ENCODE data around the gene ACRV1. TPM values are rescaled to one million over a fixed set of nuclear protein-coding genes. Genes with fewer than 3 reads are reported as not detected.

Gene ACRV1
- total and polyA plus RNA-seq, 8 donors: not detected

DNA sequence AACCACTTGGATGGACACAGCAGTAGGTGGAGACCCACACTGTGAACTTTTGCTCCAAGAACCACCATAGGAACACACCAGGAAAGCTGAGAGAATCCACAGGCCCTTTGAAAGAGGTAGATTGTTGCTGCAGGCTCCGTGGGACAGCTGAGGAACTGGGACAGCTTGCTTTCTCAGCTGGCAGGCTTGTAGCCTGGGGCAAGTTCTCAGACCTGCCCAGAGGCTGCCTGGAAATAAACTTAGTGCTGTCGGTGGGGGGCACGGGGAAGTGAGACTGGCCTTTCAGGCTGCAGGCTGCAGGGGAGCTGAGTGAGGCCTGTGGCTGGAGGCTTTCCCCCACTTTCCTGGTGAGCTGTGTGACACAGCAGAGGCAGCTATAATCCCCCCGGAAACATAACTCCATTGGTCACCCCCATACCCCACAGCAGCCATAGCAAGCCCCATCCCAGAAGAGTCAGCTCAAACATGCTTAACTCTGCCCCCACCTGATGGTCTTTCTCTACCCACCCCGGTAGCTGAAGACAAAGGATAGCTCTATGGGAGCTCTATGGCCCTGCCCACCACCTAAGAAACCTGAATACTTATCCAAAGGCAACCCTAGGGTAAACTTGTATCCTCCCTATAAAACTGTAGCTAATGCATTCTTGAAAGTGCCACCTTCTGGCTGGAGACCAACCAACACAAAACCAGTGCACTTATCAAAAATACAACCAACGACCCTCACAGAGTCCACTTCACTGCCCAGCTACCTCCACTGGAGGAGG is 21.4 kb upstream of the ACRV1 start:
- DNase-seq: no peak
- ATAC-seq: no peak
- WGBS, 2 donors: 35 to 38% methylated on average over 6 of the region's 6 CpGs
- FAIRE-seq: no peak
- TF ChIP-seq, protein P1, sequence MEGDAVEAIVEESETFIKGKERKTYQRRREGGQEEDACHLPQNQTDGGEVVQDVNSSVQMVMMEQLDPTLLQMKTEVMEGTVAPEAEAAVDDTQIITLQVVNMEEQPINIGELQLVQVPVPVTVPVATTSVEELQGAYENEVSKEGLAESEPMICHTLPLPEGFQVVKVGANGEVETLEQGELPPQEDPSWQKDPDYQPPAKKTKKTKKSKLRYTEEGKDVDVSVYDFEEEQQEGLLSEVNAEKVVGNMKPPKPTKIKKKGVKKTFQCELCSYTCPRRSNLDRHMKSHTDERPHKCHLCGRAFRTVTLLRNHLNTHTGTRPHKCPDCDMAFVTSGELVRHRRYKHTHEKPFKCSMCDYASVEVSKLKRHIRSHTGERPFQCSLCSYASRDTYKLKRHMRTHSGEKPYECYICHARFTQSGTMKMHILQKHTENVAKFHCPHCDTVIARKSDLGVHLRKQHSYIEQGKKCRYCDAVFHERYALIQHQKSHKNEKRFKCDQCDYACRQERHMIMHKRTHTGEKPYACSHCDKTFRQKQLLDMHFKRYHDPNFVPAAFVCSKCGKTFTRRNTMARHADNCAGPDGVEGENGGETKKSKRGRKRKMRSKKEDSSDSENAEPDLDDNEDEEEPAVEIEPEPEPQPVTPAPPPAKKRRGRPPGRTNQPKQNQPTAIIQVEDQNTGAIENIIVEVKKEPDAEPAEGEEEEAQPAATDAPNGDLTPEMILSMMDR (IDR thresholded peaks at IDR 0.05): no peak
- H3K9me3 ChIP-seq: no peaks in the 10 kb centered on the region
- intact Hi-C loops (cut with DNase I): no loop called here
- H3K27me3 ChIP-seq: no peaks in the 10 kb centered on the region
- H3K36me3 ChIP-seq: no peaks in the 10 kb centered on the region
- H3K4me3 ChIP-seq: no peak overlapping the region
- no peaks in the 10 kb centered on the region for H3K4me1 ChIP-seq
- H3K27ac ChIP-seq: no peak overlapping the region

DNA sequence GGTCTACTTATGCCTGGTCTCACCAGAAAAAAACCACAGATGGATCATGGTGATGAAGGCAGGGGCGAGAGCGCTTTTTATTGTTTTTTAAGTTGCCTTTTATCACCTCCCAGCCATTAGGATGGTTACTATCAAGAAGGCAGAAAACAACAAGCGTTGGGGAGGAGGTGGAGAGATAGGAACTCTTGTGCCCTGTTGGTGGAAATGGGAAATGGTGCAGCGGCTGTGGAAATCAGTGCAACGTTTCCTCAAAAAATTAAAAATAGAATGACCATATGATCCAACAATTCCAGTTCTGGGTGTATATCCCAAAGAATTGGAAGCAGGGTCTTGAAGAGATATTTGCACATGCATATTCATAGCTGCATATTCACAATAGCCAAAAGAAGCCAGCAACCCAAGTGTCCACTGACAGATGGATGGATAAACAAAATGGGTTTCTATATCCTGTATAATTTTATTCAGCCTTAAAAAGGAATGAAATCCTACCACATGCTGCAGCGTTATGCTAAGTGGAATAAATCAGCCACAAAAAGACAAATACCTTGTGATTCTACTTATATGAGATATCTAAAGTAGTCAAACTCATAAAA is 20.5 kb upstream of the ACRV1 start:
- ATAC-seq: no peak
- H3K36me3 ChIP-seq: no peaks in the 10 kb centered on the region

DNA sequence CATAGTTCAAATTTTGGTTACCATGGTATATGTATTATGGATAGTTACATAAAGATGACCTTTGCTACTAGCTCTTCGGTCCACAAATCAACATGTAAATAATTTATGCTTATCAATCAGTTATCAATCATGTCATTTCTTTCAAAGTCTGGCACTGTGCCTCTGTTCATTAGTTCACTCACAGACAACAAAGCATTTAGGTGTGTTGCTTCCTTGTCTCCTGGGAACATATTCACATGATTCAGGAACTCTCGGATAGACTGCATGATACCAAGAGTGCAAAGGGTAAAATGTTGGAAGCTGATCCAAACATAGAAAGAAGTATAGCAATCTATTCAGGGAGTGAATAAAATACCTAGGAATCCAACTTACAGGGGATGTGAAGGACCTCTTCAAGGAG is 14.3 kb upstream of the ACRV1 start:
- intact Hi-C loops (cut with DNase I): no loop called here
- no peak for DNase-seq
- FAIRE-seq: no peak
- Histone ChIP-seq H3K4me3 (no peak overlapping the region), H3K27me3 (no peaks in the 10 kb centered on the region), H3K9me3 (no peaks in the 10 kb centered on the region), H3K36me3 (no peaks in the 10 kb centered on the region), H3K4me1 (no peaks in the 10 kb centered on the region), H3K27ac (no peak overlapping the region)
- WGBS, 2 donors: 21% methylated on average over 2 of the region's 2 CpGs
- no peak for ATAC-seq
- TF ChIP-seq, protein P1 (IDR thresholded peaks at IDR 0.05): no peak

More for the DNA sequence above, 20.5 kb upstream of the ACRV1 start:
- DNase-seq (no peak), FAIRE-seq (no peak)
- H3K9me3 ChIP-seq: no peaks in the 10 kb centered on the region
- TF ChIP-seq, protein P1 (IDR thresholded peaks at IDR 0.05): no peak
- WGBS, 2 donors: 63 to 78% methylated on average over 6 of the region's 6 CpGs
- no peaks in the 10 kb centered on the region for H3K27me3 ChIP-seq
- H3K27ac ChIP-seq: no peak overlapping the region
- intact Hi-C loops (cut with DNase I): no loop called here
- H3K4me1 ChIP-seq: no peaks in the 10 kb centered on the region
- no peak overlapping the region for H3K4me3 ChIP-seq

DNA sequence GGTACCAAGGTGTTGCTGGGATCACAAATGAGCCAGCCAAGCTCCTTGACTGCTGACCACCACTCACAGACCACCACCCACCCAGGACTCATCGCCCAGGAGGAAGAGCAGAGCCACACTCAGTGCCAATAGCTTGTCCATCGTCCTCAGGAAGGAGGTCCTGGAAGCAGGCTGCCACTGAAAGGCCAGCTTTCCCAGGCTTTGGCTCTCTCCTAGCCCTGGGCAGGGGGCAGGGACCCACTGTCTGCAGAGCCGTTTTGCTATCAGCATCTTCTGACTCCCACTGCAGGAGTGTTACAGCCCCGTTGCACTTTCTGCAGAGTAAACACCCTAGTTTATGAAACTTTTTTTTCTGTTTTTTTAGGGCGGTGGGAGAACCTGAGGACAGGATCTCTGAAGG is 12.2 kb upstream of the ACRV1 start:
- no peaks in the 10 kb centered on the region for H3K4me1 ChIP-seq
- no peak overlapping the region for H3K27ac ChIP-seq
- no peaks in the 10 kb centered on the region for H3K9me3 ChIP-seq
- DNase-seq (no peak), ATAC-seq (no peak), FAIRE-seq (no peak)
- H3K27me3 ChIP-seq: no peaks in the 10 kb centered on the region
- intact Hi-C loops (cut with DNase I): no loop called here
- no peaks in the 10 kb centered on the region for H3K36me3 ChIP-seq
- no peak overlapping the region for H3K4me3 ChIP-seq
- TF ChIP-seq, protein P1 (IDR thresholded peaks at IDR 0.05): no peak
- 52 to 56% methylated on average over 5 of the region's 5 CpGs for WGBS, 2 donors

DNA sequence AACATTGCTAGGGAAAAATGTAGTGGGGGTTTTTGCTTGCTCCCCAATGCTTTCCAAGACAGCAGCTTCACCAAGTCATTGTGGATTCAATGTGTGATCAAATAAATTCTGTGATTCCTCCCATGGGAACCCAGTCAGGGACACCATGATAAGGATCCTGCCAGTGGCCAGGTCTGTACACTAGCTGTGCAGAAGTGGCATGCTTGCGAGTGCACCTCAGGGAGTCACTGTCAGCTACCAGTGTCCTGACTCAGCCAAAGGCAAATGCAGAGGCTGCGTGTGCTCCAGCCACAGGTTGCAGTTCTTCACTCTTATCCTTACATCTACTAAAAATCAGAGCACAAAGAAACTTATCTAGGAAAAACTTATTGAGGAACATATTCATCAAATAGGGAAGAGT is 9.4 kb upstream of the ACRV1 start:
- H3K27ac ChIP-seq: no peak overlapping the region
- TF ChIP-seq, protein P1 (IDR thresholded peaks at IDR 0.05): no peak
- no peak for ATAC-seq
- no peaks in the 10 kb centered on the region for H3K36me3 ChIP-seq
- no peak for FAIRE-seq
- no peaks in the 10 kb centered on the region for H3K9me3 ChIP-seq
- H3K4me1 ChIP-seq: no peaks in the 10 kb centered on the region
- whole genome bisulfite sequencing, 2 donors: 78 to 87% methylated on average over 2 of the region's 2 CpGs
- no peak for DNase-seq
- H3K27me3 ChIP-seq: no peaks in the 10 kb centered on the region
- H3K4me3 ChIP-seq: no peak overlapping the region
- intact Hi-C loops (cut with DNase I): no loop called here

Data from pancreas (tissue), 10 donors.